BLaER1 treated with 17β-estradiol and CSF1 and Interleukin-3, amounts not matched to agents 10 nM and 100 nM (cell line): Measurements from ENCODE around the gene HOXB3.

Experiments used
- H3K27ac ChIP-seq, 11 experiments: shearing (Covaris generic); formaldehyde crosslinking; 2 replicates each; pipeline ENCODE4 v1.8.1; 2022
- H3K27me3 ChIP-seq, 11 experiments: shearing (Covaris generic); formaldehyde crosslinking; 2 replicates each; pipeline ENCODE4 v1.8.1; 2022
- H3K36me3 ChIP-seq, 11 experiments: shearing (Covaris generic); formaldehyde crosslinking; 2 replicates each; pipeline ENCODE4 v1.8.1; 2022
- H3K4me1 ChIP-seq, 10 experiments: shearing (Covaris generic); formaldehyde crosslinking; 2 replicates each; pipeline ENCODE4 v1.8.1; 2022
- H3K4me2 ChIP-seq, 11 experiments: shearing (Covaris generic); formaldehyde crosslinking; 2 replicates each; pipeline ENCODE4 v1.8.1; 2022
- H3K4me3 ChIP-seq, 10 experiments: shearing (Covaris generic); formaldehyde crosslinking; 2 replicates each; pipeline ENCODE4 v1.8.1; 2022
- H3K9ac ChIP-seq, 11 experiments: shearing (Covaris generic); formaldehyde crosslinking; 2 replicates each; pipeline ENCODE4 v1.8.1; 2022
- H3K9me3 ChIP-seq, 11 experiments: shearing (Covaris generic); formaldehyde crosslinking; replicated peaks in 1 of 11; 2 replicates each; pipeline ENCODE4 v1.8.1; 2022
- H4K20me1 ChIP-seq, 11 experiments: shearing (Covaris generic); formaldehyde crosslinking; 2 replicates each; pipeline ENCODE4 v1.8.1; 2022
- Cebpa-rat ChIP-seq, 11 experiments: shearing (Covaris generic); IDR thresholded peaks; 2 replicates each; pipeline ENCODE4 v1.8.1; 2022

Gene HOXB3

GRCh38 chr17:48528153-48528935, 61.7 kb downstream of the HOXB3 start:
- Histone ChIP-seq H4K20me1 (no peaks in the 10 kb centered on the region; a peak in 2 of 22 replicates), H3K4me2 (no peak overlapping the region), H3K9ac (no peak overlapping the region), H3K36me3 (no peaks in the 10 kb centered on the region), H3K9me3 (no peaks in the 10 kb centered on the region), H3K4me3 (no peak overlapping the region), H3K4me1 (no peaks in the 10 kb centered on the region), H3K27ac (no peak overlapping the region), H3K27me3 (peaks cover 21 to 86% (median 53%) of the 10 kb centered on the region in 11 experiments)
- TF ChIP-seq Cebpa-rat (IDR thresholded peaks at IDR 0.05) = no peak

- no peak for TF ChIP-seq Cebpa-rat (IDR thresholded peaks at IDR 0.05)
- Histone ChIP-seq H3K27ac (no peak overlapping the region), H4K20me1 (no peaks in the 10 kb centered on the region; a peak in 2 of 22 replicates), H3K4me2 (no peak overlapping the region), H3K9ac (no peak overlapping the region), H3K4me3 (no peak overlapping the region), H3K9me3 (no peaks in the 10 kb centered on the region), H3K36me3 (no peaks in the 10 kb centered on the region), H3K27me3 (peaks cover 21 to 86% (median 51%) of the 10 kb centered on the region in 11 experiments), H3K4me1 (no peaks in the 10 kb centered on the region)
Measured at GRCh38 chr17:48527547-48527932, 62.5 kb downstream of the HOXB3 start.

DNA sequence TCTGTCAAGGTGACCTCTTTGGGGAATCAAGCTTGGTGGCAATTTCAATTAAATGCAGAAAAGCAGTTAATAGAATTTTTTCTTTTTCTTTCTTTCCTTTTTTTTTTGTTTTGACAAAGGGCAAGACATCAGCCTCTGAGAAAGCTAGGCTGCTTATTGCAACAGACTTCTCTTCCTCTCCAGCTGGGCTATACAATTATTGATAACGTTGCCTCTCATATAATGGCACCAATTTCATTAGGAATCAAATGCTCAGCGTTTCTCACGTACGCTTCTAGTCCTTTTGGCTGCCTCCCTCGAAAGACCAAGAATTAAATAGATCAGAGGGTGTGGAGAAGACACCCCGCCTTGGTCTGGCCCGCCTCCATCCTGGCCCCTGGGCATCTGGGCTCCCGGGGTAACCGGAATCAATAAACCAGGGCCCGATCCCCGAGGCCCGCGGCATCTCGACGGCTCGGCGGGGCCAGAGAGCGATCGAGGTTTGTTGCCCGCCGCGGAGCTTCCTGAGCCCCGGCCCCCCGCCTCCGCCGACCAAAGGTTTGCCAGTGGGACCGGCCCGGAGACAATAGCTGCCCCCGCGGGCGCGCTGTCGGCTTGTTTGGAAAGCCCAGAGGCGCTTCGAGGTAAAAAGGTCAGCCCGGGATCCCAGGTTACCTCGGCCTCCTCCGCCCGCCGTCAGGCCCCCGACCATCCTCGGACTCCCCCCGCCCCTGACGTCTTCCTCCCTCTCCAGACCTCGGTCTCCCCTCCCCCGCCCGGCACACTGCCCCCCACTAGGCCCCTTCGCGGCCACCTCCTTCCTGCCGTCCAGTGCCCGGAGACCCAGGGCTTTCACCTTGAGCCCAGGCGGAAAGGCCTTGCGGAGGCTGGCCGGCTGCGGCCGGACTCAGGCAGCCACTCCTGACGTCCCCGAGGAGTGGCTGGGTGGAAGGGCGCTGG, 63.2 kb downstream of the HOXB3 start:
- no peak overlapping the region for H3K9ac ChIP-seq
- no peak overlapping the region for H3K27ac ChIP-seq
- TF ChIP-seq Cebpa-rat (IDR thresholded peaks at IDR 0.05) = no peak
- no peak overlapping the region for H3K4me2 ChIP-seq
- peaks cover 0 to 5% (median 0%) of the 10 kb centered on the region in 10 experiments; a peak in 4 of 20 replicates for H3K4me1 ChIP-seq
- H3K27me3 ChIP-seq = peaks cover 21 to 81% (median 44%) of the 10 kb centered on the region in 11 experiments
- no peaks in the 10 kb centered on the region for H3K36me3 ChIP-seq
- no peak overlapping the region for H3K4me3 ChIP-seq
- H4K20me1 ChIP-seq = no peaks in the 10 kb centered on the region; a peak in 2 of 22 replicates
- H3K9me3 ChIP-seq = no peaks in the 10 kb centered on the region

GRCh38 chr17:48523010-48523409, 67.0 kb downstream of the HOXB3 start:
- H3K4me3 ChIP-seq = no peak overlapping the region
- no peak overlapping the region for H3K27ac ChIP-seq
- no peaks in the 10 kb centered on the region for H3K9me3 ChIP-seq
- no peaks in the 10 kb centered on the region for H4K20me1 ChIP-seq
- H3K36me3 ChIP-seq = no peaks in the 10 kb centered on the region
- H3K4me2 ChIP-seq = no peak overlapping the region
- H3K9ac ChIP-seq = no peak overlapping the region
- peaks cover 0 to 5% (median 0%) of the 10 kb centered on the region in 10 experiments; a peak in 4 of 20 replicates for H3K4me1 ChIP-seq
- TF ChIP-seq Cebpa-rat (IDR thresholded peaks at IDR 0.05) = peak in 3 of 11 experiments; percentile 52 to 69 (median 55); a peak in 4 of 22 replicates
- peaks cover 21 to 55% (median 31%) of the 10 kb centered on the region in 11 experiments for H3K27me3 ChIP-seq

- peaks cover 15 to 53% (median 26%) of the 10 kb centered on the region in 11 experiments for H3K27me3 ChIP-seq
- peak overlapping the region in 4 of 11 experiments; percentile 24 to 44 (median 31); a peak in 5 of 22 replicates for H3K4me2 ChIP-seq
- H3K36me3 ChIP-seq = no peaks in the 10 kb centered on the region
- TF ChIP-seq Cebpa-rat (IDR thresholded peaks at IDR 0.05) = no peak
- H3K4me1 ChIP-seq = peaks cover 0 to 5% (median 0%) of the 10 kb centered on the region in 10 experiments; a peak in 4 of 20 replicates
- H3K9ac ChIP-seq = no peak overlapping the region
- no peak overlapping the region for H3K4me3 ChIP-seq
- no peak overlapping the region for H3K27ac ChIP-seq
- H4K20me1 ChIP-seq = no peaks in the 10 kb centered on the region
- no peaks in the 10 kb centered on the region for H3K9me3 ChIP-seq
Measured at GRCh38 chr17:48522031-48522653, 67.9 kb downstream of the HOXB3 start.

DNA sequence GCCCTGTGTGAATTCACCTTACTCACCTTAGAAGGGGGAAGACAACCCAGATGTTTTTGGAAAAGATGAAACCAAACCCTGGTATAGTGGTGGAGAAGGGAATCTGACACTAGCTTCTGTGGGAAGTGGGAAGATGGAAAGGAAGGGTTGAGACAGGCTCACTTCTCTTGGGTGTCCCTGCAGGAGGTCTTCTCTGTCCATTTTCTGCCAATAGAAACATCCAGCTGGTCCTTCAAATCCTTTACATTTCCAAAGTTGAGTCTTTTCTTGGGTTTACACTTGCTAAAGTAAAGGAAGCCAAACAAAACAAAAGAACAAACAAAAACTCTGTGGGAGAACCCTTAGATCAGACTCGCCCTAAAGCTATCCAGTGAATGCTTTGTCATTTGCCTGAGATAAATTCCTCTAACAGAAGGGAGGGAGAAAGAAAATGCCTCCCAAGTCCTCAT, 69.4 kb downstream of the HOXB3 start:
- no peak for TF ChIP-seq Cebpa-rat (IDR thresholded peaks at IDR 0.05)
- Histone ChIP-seq H3K4me2 (no peak overlapping the region), H3K4me3 (no peak overlapping the region), H3K9me3 (no peaks in the 10 kb centered on the region), H3K27ac (no peak overlapping the region), H3K27me3 (peaks cover 3 to 45% (median 15%) of the 10 kb centered on the region in 11 experiments; a peak in 19 of 22 replicates), H3K36me3 (no peaks in the 10 kb centered on the region), H3K9ac (no peak overlapping the region), H3K4me1 (peaks cover 0 to 5% (median 0%) of the 10 kb centered on the region in 10 experiments; a peak in 4 of 20 replicates), H4K20me1 (no peaks in the 10 kb centered on the region)

DNA sequence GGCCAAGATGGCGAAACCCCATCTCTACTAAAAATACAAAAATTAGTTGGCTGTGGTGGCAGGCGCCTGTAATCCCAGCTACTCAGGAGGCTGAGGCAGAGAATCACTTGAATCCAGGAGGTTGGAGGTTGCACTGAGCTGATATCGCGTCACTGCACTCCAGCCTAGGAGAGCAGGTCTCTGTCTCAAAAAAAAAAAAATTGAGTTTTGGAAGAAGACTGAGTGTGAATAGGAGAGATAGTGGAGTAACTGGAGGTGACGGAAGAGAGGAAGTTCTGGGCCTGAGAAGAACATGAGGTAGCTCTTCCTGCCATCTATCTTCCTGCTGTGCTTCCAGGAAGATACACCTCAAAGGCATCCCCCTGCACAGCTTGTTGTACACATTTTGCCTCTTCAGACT, 70.6 kb downstream of the HOXB3 start:
- peaks cover 0 to 5% (median 0%) of the 10 kb centered on the region in 10 experiments; a peak in 4 of 20 replicates for H3K4me1 ChIP-seq
- no peaks in the 10 kb centered on the region for H3K9me3 ChIP-seq
- H3K4me3 ChIP-seq = no peak overlapping the region
- H3K36me3 ChIP-seq = no peaks in the 10 kb centered on the region
- no peak for TF ChIP-seq Cebpa-rat (IDR thresholded peaks at IDR 0.05)
- H4K20me1 ChIP-seq = no peaks in the 10 kb centered on the region
- H3K27me3 ChIP-seq = peaks cover 0 to 32% (median 11%) of the 10 kb centered on the region in 11 experiments; a peak in 10 of 22 replicates
- no peak overlapping the region for H3K27ac ChIP-seq
- H3K9ac ChIP-seq = no peak overlapping the region
- H3K4me2 ChIP-seq = no peak overlapping the region

- Histone ChIP-seq H3K4me1 (peaks cover 0 to 12% (median 7%) of the 10 kb centered on the region in 10 experiments; a peak in 6 of 20 replicates), H3K9me3 (no peaks in the 10 kb centered on the region), H3K4me2 (0 out of 22 replicates have a peak overlapping the region, but pooled peaks of 1 of the 11 experiments have one; percentile 3), H4K20me1 (no peaks in the 10 kb centered on the region), H3K36me3 (no peaks in the 10 kb centered on the region), H3K27me3 (peaks cover 0 to 16% (median 4%) of the 10 kb centered on the region in 11 experiments; a peak in 10 of 22 replicates), H3K27ac (no peak overlapping the region), H3K4me3 (no peak overlapping the region), H3K9ac (no peak overlapping the region)
- no peak for TF ChIP-seq Cebpa-rat (IDR thresholded peaks at IDR 0.05)
Measured at GRCh38 chr17:48517478-48517877, 72.6 kb downstream of the HOXB3 start.
